Activated CD4-positive, alpha-beta memory T cell treated with anti-CD3 and anti-CD28 coated beads, Interleukin-2, amount 10 ng/mL, durations not matched to agents 7 days and 5 days (primary cell): ENCODE results near the gene RBM22. TPM values are rescaled to one million over a fixed set of nuclear protein-coding genes. Genes with fewer than 3 reads are reported as not detected.
"Not testable (repeated sequence)": the region's sequence is repeated elsewhere in the genome, so short reads cannot be mapped to it uniquely, and the experiment has no call there.

Source experiments
- CTCF ChIA-PET: fragments of 350-600 bp; sonication (Branson Sonifier 250); formaldehyde crosslinking; loops from one replicate; lab custom pipeline; 2021; ENCODE audit warnings: antibody characterized with exemption, inconsistent platforms; lab: Charles Lee
- POLR2A ChIA-PET: fragments of 350-600 bp; sonication (Branson Sonifier 250); formaldehyde crosslinking; loops from one replicate; lab custom pipeline; 2021; ENCODE audit warnings: antibody characterized with exemption; lab: Charles Lee
- DNase-seq: peaks from one replicate; pipeline ENCODE4 v3.0.0-alpha.2; 2020
- H3K27ac Mint-ChIP-seq: one replicate; pipeline ENCODE4 v1.8.0; 2021; ENCODE audit warnings: mild to moderate bottlenecking, mixed read lengths
- H3K27me3 Mint-ChIP-seq: one replicate; pipeline ENCODE4 v1.8.0; 2021; ENCODE audit warnings: mixed read lengths
- H3K36me3 Mint-ChIP-seq: one replicate; pipeline ENCODE4 v1.8.0; 2021; ENCODE audit warnings: low read depth, mixed read lengths
- H3K4me1 Mint-ChIP-seq: one replicate; pipeline ENCODE4 v1.8.0; 2021; ENCODE audit warnings: mixed read lengths
- H3K4me3 Mint-ChIP-seq: one replicate; pipeline ENCODE4 v1.8.0; 2021; ENCODE audit warnings: mild to moderate bottlenecking, mixed read lengths
- H3K9me3 Mint-ChIP-seq: one replicate; pipeline ENCODE4 v1.8.0; 2021; ENCODE audit warnings: mixed read lengths
- total RNA-seq, 2 experiments: library from RNA; stranded (reverse); gene quantifications; one replicate each; pipeline ENCODE4 v1.2.3, GENCODE V29; 2021

RBM22 gene
- total RNA-seq = 10 to 100 TPM; 66.8 to 70.7 TPM

DNA sequence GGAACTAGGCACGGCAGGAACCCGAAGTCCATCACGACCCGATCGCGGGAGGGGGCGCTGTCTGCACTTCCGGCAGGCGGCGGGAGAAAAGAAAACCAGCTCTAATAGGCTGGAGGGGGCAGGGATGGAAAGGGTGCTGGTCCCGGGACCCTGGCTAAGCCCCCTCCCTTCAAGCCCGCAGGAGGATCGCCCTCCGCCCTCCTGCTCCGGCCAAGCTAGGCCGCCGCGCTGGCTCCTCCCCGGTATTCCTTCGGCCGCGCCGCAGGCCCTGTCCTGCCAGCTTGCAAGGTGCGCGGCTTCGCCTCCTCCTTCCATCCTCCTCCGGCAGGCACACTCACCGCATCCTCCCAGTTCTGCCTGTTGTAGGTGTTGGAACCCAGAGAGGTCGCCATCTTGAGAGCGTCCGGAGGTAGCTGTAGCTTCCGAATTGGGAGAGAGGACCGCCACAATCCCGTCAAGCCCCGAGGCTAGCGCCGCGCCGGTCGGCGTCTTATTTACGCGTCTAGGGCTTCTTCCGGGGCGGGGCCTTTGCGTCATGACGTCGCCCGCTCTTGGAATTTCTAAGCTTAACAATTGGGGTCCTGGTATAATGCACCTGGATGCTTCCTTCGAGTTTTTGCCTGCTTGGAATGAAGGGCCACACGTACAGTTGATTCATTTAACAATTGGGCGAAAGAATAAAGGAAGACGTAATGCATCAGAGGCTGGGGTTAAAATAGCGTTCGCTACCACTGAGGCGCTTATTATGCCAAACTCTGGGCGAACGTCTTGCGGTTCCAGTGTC is at the start of gene RBM22:
RBM22 (minus strand) TSS at position 469 of the 784 bp plus-strand sequence; CDS start at position 392, 77 bp downstream.
- H3K4me3 Mint-ChIP-seq = no peak within 1 kb of the TSS
- H3K36me3 Mint-ChIP-seq = peaks cover 23% of the 10 kb centered on the region
- ChIA-PET POLR2A (interaction anchor here (0.5 to 4.5 kb wide), 40 partner anchors 8 to 1070 kb away, joined by 3 to 34 read pairs (median 5); partner anchors contain the start of genes CD74, DCTN4, GM2A and IRGM), CTCF (interaction anchor here (0.6 to 4.4 kb wide), 39 partner anchors 8 to 552 kb away, joined by 3 to 108 read pairs (median 4); partner anchors contain the start of genes CD74, DCTN4, GM2A and IRGM)
- H3K27ac Mint-ChIP-seq = no peak within 1 kb of the TSS
- peak; percentile 93 for DNase-seq
- peaks cover 9% of the 10 kb centered on the region for H3K4me1 Mint-ChIP-seq
- no peaks in the 10 kb centered on the region for H3K27me3 Mint-ChIP-seq
- no peaks in the 10 kb centered on the region for H3K9me3 Mint-ChIP-seq

DNA sequence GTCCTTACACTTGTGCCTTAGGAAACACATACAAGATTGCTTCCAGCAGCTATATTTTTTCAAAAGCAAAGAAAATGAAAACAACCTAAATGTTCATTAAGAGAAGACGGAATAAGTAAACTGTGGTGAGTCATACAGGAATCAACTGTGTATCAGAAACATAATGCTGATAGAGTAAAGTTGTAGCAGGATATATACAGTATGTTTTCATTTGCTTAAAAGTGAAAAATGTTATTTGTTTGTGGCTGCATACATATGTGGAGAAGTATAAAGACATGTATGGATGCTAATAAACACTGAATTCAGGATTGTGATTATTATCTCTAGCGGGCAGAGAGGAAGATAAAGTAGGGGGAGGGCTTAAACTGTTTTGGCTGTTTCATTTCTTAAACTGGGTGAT is 49.6 kb upstream of the RBM22 start:
- Mint-ChIP-seq H3K4me1 (peaks cover 37% of the 10 kb centered on the region), H3K36me3 (peaks cover 65% of the 10 kb centered on the region), H3K27ac (no peak overlapping the region), H3K9me3 (peaks cover under 1% of the 10 kb centered on the region), H3K27me3 (no peaks in the 10 kb centered on the region), H3K4me3 (no peak overlapping the region)
- DNase-seq = no peak
- POLR2A ChIA-PET = interaction anchor here (1.3 kb wide), 1 partner anchor 33 kb away, joined by 3 read pairs; no protein-coding TSS in a partner anchor
- CTCF ChIA-PET = interaction anchor here (1.4 kb wide), 1 partner anchor 49 kb away, joined by 3 read pairs; the partner anchor contains the start of gene RBM22

DNA sequence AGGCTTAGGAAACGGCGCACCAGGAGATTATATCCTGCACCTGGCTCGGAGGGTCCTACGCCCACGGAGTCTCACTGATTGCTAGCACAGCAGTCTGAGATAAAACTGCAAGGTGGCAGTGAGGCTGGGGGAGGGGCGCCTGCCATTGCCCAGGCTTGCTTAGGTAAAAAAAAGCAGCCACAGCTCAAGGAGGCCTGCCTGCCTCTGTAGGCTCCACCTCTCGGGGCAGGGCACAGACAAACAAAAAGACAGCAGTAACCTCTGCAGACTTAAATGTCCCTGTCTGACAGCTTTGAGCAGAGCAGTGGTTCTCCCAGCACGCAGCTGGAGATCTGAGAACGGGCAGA is 42.3 kb upstream of the RBM22 start:
- DNase-seq, H3K4me3 Mint-ChIP-seq, H3K9me3 Mint-ChIP-seq, CTCF ChIA-PET, H3K27me3 Mint-ChIP-seq, H3K27ac Mint-ChIP-seq, POLR2A ChIA-PET: not testable (repeated sequence)
- H3K4me1 Mint-ChIP-seq = peaks cover 46% of the 10 kb centered on the region
- H3K36me3 Mint-ChIP-seq = peaks cover 63% of the 10 kb centered on the region

DNA sequence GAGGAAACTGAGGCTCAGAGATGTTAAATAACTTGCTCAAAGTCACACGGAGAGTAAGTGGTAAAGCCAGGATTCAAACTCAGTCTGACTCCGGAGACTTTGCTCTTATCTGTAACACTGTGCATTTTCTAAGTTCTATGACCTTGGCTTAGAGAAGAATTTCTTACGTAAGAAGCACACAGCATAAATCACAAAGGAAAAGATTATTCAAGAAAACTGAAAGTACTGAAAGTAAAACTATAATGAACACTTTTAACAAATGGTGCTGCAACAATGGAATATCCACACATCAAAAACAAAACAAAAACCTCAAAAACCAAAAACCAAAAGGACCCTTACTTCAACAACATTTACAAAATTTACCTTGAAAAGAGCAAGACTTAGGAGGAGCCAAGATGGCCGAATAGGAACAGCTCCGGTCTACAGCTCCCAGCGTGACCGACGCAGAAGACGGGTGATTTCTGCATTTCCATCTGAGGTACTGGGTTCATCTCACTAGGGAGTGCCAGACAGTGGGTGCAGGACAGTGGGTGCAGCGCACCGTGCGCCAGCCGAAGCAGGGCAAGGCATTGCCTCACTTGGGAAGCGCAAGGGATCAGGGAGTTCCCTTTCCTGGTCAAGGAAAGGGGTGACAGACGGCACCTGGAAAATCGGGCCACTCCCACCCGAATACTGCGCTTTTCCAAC is 41.7 kb upstream of the RBM22 start:
- DNase-seq, H3K27me3 Mint-ChIP-seq, H3K9me3 Mint-ChIP-seq, CTCF ChIA-PET: not testable (repeated sequence)
- Mint-ChIP-seq H3K27ac (peak overlapping the region; percentile 23), H3K4me3 (peak overlapping the region; percentile 27), H3K36me3 (peaks cover 64% of the 10 kb centered on the region), H3K4me1 (peaks cover 51% of the 10 kb centered on the region)
- POLR2A ChIA-PET = interaction anchor here (1.2 to 1.8 kb wide), 2 partner anchors 39 to 42 kb away, joined by 4 to 6 read pairs; partner anchors contain the start of gene RBM22

DNA sequence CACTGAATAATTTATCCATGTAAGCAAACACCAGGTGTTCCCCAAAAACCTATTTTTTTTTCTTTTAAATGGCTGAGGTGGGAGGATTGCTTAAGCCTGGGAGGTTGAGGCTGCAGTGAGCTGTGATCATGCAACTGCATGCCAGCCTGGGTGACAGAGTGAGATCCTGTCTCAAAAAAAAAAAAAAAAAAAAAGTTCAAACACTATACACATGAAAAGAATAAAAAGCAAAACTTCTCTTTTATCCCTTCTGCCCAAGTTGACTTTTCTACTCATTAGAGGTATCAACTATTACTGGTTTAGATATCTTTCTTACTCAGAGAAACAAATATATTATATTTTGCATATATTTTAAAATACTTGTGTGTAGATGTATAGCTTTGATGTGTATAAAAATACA is 40.1 kb upstream of the RBM22 start:
- ChIA-PET POLR2A (interaction anchor here (1.7 to 1.8 kb wide), 2 partner anchors 17 to 40 kb away, joined by 4 to 6 read pairs; partner anchors contain the start of gene RBM22), CTCF (interaction anchor here (0.7 to 1.4 kb wide), 2 partner anchors 106 to 1074 kb away, joined by 3 read pairs; partner anchors contain the start of gene IRGM)
- no peaks in the 10 kb centered on the region for H3K27me3 Mint-ChIP-seq
- H3K27ac Mint-ChIP-seq = no peak overlapping the region
- peaks cover 72% of the 10 kb centered on the region for H3K36me3 Mint-ChIP-seq
- no peak overlapping the region for H3K4me3 Mint-ChIP-seq
- peaks cover 13% of the 10 kb centered on the region for H3K9me3 Mint-ChIP-seq
- H3K4me1 Mint-ChIP-seq = peaks cover 65% of the 10 kb centered on the region
- DNase-seq = no peak

DNA sequence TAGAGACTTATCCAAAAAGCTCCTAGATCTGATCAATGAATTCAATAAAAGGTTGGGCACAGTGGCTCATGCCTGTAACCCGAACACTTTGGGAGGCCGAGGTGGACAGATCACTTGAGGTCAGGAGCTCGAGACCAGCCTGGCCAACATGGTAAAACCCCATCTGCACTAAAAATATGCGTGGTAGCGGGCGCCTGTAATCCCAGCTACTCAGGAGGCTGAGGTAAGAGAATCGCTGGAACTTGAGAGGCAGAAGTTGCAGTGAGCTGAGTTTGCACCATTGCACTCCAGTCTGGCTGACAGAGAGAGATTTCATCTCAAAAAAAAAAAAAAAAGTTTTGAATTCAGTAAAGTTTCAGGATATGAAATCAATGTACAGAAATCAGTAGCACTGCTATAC is 38.0 kb upstream of the RBM22 start:
- peaks cover 81% of the 10 kb centered on the region for H3K36me3 Mint-ChIP-seq
- H3K9me3 Mint-ChIP-seq = peaks cover 13% of the 10 kb centered on the region
- no peak overlapping the region for H3K4me3 Mint-ChIP-seq
- ChIA-PET POLR2A (interaction anchor here (1.2 kb wide), 2 partner anchors 18 to 40 kb away, joined by 3 read pairs; partner anchors contain the start of gene SMIM3), CTCF (interaction anchor here (1.1 kb wide), 1 partner anchor 107 kb away, joined by 3 read pairs; the partner anchor contains the start of gene IRGM)
- no peak for DNase-seq
- H3K4me1 Mint-ChIP-seq = peaks cover 78% of the 10 kb centered on the region
- H3K27ac Mint-ChIP-seq = peak overlapping the region; percentile 58
- H3K27me3 Mint-ChIP-seq = no peaks in the 10 kb centered on the region

DNA sequence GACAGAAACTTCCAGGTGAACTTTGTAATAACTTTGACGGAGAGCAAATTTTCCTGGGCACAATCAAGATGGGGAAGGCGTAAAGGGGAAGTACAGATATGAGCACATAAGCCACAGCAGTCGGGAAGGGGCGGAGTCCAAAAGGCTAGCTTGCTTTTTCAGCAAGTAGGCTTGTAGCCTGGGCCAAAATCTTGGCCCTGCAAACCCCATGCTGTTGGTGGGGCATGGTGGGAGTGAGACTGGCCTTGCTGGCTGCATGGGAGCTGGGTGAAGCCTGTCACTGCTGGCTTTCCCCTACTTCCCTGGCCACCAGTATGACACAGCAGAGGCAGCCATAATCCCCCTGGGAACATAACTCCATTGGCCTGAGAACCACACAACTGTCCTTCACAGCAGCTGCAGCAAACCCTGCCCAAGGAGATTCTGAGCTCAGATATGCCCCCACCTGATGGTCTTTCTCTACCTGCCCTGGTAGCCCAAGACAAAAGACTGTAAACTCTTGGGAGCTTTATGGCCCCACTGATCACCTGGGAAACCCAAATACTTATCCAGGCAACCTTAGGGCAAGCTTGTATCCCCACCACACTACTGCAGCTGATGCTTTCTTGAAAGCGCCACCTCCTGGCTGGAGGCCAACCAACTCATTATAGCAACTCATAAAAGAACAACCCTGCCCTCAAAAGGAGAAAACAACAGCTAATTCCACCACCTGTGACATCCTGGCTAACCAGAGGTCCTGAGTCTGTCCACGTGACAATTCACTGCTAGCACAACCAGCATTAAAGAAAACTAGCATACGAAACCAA is 33.9 kb upstream of the RBM22 start:
- no peak overlapping the region for H3K4me3 Mint-ChIP-seq
- POLR2A ChIA-PET = interaction anchor here (1.4 to 2.2 kb wide), 5 partner anchors 23 to 49 kb away, joined by 4 to 14 read pairs (median 5); partner anchors contain the start of genes DCTN4 and RBM22
- peak overlapping the region; percentile 47 for H3K27ac Mint-ChIP-seq
- H3K27me3 Mint-ChIP-seq = no peaks in the 10 kb centered on the region
- H3K4me1 Mint-ChIP-seq = peaks cover 57% of the 10 kb centered on the region
- H3K36me3 Mint-ChIP-seq = peaks cover 86% of the 10 kb centered on the region
- peaks cover 13% of the 10 kb centered on the region for H3K9me3 Mint-ChIP-seq
- DNase-seq = peak; percentile 42
- CTCF ChIA-PET = interaction anchor here (0.7 to 2.4 kb wide), 10 partner anchors 8 to 430 kb away, joined by 3 to 15 read pairs (median 4); partner anchors contain the start of genes DCTN4, RBM22 and SMIM3

DNA sequence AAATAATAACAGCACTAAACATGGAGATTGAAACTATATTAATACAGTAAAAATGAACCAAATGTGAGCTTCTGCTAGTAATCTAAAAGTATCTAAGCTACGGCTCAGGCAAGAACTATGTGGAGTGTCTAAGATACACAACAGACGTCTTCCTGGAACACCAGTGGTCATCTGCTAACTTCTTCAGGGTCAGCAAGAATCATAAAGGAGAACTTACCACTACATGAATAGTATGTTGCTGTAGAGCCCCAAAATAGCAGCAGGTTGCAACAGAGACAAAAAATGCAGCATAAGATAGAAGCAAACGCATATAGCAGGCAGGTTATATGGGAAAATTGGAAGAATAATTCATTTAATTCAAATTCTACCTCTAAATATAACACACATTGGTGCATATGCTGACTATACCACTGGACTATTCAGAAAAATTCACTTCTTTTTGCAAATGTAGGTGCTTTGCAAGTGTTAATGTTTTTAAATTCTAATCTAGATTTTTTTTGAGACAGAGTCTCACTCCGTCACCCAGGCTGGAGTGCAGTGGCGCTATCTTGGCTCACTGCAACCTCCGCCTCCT is 30.9 kb upstream of the RBM22 start:
- no peak for DNase-seq
- Mint-ChIP-seq H3K27ac (no peak overlapping the region), H3K4me1 (peaks cover 27% of the 10 kb centered on the region), H3K4me3 (no peak overlapping the region), H3K9me3 (peaks cover 10% of the 10 kb centered on the region), H3K27me3 (no peaks in the 10 kb centered on the region), H3K36me3 (peaks cover 76% of the 10 kb centered on the region)
- ChIA-PET POLR2A (no interaction called here), CTCF (no interaction called here)

DNA sequence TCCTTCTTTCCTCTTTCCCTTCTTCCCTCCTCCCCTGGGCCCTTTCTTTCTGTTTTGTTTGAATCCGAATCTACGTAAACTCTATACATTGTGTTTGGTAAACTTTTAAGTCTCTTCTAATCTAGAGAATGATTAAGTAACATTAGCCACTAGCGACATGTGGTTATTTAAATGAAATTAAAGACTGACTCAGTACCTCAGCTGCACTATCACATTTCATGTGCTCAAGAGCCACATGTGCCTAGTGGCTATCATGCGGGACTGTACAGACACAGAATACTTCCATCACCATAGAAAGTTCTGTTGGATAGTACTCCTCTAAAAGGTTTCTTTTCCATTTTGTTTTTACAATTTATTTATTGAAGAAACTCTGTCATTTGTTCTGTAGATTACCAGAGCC is 29.0 kb upstream of the RBM22 start:
- Mint-ChIP-seq H3K9me3 (no peaks in the 10 kb centered on the region), H3K4me3 (no peak overlapping the region), H3K36me3 (peaks cover 64% of the 10 kb centered on the region), H3K27me3 (no peaks in the 10 kb centered on the region), H3K27ac (no peak overlapping the region), H3K4me1 (peaks cover 12% of the 10 kb centered on the region)
- ChIA-PET CTCF (interaction anchor here (1.1 kb wide), 1 partner anchor 21 kb away, joined by 3 read pairs; no protein-coding TSS in a partner anchor), POLR2A (no interaction called here)
- DNase-seq = no peak

DNA sequence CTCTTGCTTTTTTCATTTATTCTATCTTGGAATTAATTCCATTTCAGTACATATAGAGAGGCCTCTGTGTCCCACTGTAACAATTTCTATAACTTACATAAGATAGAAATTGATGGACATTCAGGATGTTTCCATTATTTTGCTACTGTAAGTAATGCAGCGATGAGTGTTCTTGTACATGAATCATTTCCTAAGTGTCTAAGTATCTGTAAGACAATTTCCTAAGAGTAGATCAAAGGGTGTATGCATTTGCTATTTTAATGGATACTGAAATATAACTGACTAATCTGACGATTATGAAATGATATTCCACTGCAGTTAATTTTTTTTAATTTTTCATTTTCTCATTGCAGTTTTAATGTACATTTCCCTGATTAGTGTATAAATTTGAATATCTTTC is 23.0 kb upstream of the RBM22 start:
- Mint-ChIP-seq H3K4me3 (no peak overlapping the region), H3K27me3 (no peaks in the 10 kb centered on the region), H3K27ac (no peak overlapping the region), H3K9me3 (no peaks in the 10 kb centered on the region), H3K36me3 (peaks cover 60% of the 10 kb centered on the region), H3K4me1 (no peaks in the 10 kb centered on the region)
- ChIA-PET POLR2A (no interaction called here), CTCF (no interaction called here)
- no peak for DNase-seq

DNA sequence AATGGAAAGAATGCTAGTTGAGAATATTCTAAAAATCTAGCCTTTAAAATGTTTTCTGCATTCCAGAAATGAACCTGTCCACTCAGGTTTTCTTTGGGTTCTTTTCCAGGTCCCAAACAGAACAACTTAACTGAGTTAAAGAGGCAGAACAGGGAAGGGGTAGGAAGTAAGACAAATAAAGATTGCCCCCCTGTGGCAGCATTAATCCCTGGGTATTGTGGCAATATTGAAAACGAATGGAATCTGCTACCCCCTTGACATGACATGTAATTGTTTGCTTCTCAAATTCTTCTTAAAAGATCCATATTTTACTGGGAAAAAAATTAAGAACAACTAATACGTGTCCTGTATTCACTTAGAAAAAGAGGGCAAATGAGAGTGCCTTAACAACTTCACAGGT is 9.3 kb upstream of the RBM22 start:
- Mint-ChIP-seq H3K36me3 (peaks cover 34% of the 10 kb centered on the region), H3K4me1 (no peaks in the 10 kb centered on the region), H3K27me3 (no peaks in the 10 kb centered on the region), H3K9me3 (no peaks in the 10 kb centered on the region), H3K4me3 (no peak overlapping the region), H3K27ac (no peak overlapping the region)
- ChIA-PET CTCF (interaction anchor here (2.0 kb wide), 1 partner anchor 10 kb away, joined by 16 read pairs; the partner anchor contains the start of gene RBM22), POLR2A (interaction anchor here (1.6 kb wide), 1 partner anchor 9 kb away, joined by 7 read pairs; the partner anchor contains the start of gene RBM22)
- no peak for DNase-seq
